HL-60 (cell line): Measurements from ENCODE around the gene RASGRP2.

ENCODE experiments used
- POLR2AphosphoS5 ChIP-seq: IDR thresholded peaks from 2 replicates; pipeline ENCODE4 v1.6.1; 2012; ENCODE audit warnings: low read depth
- TF ChIP-seq, protein P1 (sequence below): IDR thresholded peaks from one replicate; pipeline ENCODE4 v1.5.1; 2011; ENCODE audit warnings: low read length, control low read depth, inconsistent platforms; ENCODE audit not compliant: insufficient read depth
- TF ChIP-seq, protein P2 (sequence below): IDR thresholded peaks from 2 replicates; pipeline ENCODE4 v1.6.1; 2012; ENCODE audit warnings: low read depth; ENCODE audit not compliant: insufficient replicate concordance

DNA sequence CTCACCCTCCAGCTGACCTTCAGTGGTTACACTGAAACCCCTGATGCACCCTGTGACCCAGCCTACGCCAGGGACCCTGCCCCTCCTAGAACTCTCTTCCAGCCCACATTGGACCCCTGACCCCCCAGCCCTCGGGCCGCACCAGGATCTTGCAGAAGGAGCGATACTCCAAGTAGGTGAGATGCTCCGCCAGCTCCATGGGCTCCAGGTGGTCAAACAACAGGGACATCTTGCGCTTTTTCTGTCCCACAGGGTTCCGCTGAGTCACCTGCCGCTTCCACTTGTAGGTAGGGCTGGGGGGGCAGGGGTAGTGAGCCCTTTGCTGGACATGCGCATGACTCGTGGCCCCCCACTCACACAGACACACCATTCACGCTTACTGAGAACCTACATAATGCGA lies 4.1 kb downstream of the RASGRP2 start:
- no peak for TF ChIP-seq POLR2AphosphoS5
- TF ChIP-seq, protein P1, sequence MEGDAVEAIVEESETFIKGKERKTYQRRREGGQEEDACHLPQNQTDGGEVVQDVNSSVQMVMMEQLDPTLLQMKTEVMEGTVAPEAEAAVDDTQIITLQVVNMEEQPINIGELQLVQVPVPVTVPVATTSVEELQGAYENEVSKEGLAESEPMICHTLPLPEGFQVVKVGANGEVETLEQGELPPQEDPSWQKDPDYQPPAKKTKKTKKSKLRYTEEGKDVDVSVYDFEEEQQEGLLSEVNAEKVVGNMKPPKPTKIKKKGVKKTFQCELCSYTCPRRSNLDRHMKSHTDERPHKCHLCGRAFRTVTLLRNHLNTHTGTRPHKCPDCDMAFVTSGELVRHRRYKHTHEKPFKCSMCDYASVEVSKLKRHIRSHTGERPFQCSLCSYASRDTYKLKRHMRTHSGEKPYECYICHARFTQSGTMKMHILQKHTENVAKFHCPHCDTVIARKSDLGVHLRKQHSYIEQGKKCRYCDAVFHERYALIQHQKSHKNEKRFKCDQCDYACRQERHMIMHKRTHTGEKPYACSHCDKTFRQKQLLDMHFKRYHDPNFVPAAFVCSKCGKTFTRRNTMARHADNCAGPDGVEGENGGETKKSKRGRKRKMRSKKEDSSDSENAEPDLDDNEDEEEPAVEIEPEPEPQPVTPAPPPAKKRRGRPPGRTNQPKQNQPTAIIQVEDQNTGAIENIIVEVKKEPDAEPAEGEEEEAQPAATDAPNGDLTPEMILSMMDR = no peak
- TF ChIP-seq, protein P2, sequence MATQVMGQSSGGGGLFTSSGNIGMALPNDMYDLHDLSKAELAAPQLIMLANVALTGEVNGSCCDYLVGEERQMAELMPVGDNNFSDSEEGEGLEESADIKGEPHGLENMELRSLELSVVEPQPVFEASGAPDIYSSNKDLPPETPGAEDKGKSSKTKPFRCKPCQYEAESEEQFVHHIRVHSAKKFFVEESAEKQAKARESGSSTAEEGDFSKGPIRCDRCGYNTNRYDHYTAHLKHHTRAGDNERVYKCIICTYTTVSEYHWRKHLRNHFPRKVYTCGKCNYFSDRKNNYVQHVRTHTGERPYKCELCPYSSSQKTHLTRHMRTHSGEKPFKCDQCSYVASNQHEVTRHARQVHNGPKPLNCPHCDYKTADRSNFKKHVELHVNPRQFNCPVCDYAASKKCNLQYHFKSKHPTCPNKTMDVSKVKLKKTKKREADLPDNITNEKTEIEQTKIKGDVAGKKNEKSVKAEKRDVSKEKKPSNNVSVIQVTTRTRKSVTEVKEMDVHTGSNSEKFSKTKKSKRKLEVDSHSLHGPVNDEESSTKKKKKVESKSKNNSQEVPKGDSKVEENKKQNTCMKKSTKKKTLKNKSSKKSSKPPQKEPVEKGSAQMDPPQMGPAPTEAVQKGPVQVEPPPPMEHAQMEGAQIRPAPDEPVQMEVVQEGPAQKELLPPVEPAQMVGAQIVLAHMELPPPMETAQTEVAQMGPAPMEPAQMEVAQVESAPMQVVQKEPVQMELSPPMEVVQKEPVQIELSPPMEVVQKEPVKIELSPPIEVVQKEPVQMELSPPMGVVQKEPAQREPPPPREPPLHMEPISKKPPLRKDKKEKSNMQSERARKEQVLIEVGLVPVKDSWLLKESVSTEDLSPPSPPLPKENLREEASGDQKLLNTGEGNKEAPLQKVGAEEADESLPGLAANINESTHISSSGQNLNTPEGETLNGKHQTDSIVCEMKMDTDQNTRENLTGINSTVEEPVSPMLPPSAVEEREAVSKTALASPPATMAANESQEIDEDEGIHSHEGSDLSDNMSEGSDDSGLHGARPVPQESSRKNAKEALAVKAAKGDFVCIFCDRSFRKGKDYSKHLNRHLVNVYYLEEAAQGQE = no peak
